HG03066 (cell line): ENCODE data around the gene DACH1.

Source experiments
- ATAC-seq: cut with Tn5 transposase; IDR thresholded peaks from one replicate; pipeline ENCODE4 v1.9.1; 2021; ENCODE audit warnings: low read depth; ENCODE audit not compliant: unreplicated experiment

Gene DACH1

DNA sequence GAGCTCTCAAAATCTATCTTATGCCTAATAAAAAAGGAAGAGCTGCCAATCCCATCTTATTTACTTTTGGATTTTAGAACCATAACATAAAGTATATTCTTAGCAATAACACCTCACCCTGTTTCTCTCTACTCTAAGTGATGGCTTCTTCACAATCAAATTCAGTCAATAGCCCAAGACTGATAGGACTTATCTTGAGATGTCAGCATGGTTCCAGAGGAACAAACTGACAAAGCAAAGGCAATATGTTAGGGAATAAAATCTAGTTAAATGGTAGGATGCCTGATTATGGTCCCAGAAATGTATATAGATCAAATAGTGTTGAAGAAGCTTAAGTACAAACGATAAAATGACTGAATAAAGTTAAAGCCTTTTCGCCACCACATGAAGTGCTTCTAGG is 36.3 kb downstream of the DACH1 start:
- ATAC-seq: no peak

DNA sequence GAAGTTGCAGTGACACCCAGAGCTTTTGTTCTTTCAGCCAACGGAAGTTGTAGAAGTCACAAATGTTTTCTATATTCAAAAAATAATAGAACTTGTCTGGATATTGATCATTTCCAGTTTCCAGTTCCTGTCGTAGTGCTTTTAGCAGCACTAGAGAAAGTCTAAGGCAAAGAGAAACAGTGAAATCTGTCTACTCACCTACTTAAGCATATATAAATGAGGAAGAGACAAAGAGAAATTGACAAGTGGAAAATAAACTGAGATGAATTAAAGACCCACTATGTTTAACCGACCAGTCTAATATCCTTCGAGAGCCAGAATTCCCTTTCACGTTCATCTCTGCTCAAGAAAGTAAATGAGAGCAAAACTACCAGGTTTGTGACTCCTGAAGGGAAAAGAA is 36.7 kb downstream of the DACH1 start:
- no peak for ATAC-seq

DNA sequence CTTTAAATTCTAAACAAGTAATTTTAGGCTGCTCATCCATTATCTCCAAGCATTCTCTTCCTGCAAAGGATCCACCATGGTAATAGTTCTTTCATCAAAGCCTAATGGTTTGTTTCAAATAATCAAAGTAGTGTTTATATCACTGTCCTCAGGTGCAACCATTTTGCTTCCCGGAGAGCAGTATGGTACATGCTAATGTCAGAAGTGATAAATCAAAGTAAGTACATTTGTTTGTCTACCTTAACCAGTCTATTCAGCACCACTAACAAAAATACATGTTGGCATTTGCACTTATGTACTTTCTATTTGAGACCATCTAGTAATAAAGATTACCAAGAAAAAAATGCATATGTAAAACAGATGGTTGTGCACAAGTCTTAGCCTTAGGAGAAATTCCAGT is 37.5 kb downstream of the DACH1 start:
- ATAC-seq: no peak

DNA sequence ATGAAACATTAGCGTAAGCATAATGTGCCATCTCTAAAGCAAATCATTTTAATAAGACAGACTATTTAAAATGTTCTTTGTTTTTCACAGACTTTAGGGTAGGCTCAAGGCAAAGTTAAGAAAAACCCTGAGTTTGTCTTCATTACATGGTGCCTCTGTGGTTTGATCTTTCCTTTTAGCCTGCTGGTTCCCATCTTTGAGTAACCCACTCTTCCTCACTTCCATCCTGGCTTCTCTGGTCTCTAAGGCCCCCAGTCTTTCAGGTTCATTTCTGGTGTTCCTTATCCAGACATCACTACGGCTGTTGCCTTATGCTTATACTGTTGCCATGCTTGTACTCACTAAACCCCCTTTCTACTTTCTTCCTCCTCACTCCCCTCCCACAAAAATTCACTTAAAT is 38.4 kb downstream of the DACH1 start:
- no peak for ATAC-seq

DNA sequence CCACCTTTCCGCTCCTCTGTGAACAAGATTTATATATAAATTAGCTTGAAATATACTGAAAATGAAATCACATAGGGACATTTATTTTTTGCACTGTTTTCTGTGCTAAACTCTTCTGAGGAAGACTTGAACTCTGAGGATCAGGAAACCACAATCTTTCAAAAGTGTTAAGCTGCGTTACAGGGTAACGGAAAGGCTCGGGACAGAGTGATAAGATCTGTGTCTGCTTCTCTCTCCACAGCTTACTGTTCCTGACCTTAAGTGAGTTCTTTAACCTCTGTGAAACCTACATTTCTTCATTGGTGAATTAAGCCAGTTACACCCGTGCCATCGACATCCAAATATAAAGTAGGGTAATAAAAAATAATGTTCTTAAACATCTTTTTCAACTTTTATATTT is 38.9 kb downstream of the DACH1 start:
- no peak for ATAC-seq

DNA sequence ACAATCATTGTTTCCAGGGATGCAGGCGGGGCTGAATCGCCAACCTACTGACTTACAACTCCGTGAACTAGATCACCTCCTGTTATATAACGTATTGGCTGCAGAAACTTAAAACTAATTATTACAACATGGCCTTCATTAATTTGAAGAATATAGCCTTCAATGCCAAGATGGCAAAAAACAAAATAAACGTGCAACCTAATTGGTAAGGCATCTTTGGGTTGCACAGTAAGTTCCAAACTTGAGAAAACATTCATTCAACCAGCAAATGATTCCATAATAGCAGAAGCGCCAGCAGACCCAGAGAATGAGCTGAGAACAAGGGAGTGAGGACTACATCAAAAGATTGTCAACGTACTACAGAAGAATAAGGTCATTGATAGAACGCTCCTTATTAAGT is 39.8 kb downstream of the DACH1 start:
- ATAC-seq: no peak

DNA sequence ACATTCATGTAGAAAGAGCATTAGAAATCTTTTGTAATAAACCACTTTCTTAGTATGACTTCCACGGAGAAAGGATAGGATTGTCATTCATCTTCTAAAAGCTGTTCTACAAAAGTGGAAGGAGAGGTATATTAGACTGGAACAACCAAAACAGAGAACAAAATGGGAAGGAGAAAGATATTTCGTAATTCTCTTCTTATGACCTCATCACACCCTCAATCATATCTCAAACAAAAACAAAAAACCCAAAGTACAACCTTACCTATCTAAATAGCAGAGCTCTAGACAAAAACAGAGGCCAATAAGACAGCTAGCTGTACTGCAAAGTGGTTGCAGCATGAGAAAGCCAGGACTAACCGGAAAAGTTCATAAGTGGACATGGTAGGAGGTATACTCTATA is 46.3 kb downstream of the DACH1 start:
- ATAC-seq: no peak

DNA sequence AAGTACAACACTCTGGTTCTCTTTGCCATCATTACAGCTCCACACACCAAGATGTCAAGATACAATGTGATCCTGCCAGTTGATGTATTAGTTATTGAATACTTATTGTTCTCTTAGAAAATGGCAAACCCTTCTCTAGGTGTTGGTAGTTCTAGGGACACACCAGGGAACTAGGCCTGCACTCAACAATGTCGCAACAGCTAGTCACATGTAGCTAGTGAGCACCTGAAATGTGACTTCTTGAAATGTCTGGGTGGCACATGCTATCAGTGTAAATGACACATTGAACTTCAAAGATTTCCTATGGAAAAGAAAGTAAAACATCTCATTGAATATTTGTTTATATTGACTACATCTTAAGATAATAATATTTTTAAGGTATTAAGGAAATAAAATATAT is 49.7 kb downstream of the DACH1 start:
- no peak for ATAC-seq

DNA sequence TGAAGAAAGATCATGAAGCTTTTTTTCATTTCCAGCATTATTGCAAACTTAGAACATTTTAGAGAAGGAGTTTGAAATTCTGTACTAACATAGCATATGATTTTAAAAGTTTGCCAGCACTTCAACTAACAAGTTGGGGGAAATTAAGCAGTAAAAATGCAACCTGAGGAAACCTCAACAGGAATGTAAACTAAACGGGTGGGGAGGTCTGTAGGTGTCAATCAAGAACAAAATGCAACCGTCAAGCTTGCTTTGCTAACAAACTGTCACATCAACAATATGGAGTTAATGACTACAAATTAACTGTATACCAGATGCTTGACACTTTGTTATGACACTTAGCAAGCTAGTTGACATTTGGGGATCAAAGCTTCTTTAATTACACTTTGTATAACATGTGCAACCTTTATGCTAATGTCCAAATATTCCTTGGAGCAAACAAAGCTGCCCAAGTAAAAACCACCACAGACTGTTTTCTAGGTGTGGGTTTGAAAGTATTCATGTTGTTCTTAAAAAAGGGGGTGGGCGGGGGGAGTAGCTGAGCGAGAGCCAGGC is 52.1 kb downstream of the DACH1 start:
- no peak for ATAC-seq

DNA sequence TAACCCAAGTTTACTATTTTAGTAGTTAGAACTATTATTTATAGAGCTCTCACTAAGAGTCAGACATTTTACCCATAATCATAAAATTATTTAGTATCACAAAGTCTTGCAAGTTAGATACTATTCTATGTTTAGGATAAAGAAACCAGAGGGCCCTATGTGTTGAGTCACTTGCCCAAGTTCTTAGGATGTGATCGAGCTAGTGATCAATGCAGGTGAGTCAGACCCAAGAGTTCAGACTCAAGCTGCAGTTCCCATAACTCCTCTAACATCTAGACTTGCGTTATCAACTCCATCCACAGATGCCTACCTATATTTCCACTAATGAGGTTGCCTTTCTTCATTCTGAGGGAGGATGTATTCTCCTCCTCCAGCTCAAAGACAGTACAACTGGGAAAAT is 53.8 kb downstream of the DACH1 start:
- no peak for ATAC-seq

DNA sequence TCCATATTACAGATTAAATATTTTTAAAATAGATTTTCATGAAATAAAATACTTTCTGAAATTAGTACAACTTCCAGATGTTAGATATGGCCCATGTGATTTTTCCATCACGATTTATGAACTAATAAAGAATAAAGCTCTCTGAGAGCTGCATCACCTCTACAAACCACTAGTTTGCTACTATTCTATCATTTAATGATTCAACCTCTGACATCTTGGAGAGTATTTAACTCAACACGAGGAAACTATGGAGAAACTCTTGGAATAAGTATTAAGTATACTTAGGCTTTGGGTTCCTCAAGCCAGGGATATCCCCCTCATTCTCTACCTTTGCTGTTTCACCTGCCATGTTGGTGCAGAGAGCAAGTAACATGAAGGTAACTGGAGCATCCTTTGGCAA is 55.7 kb downstream of the DACH1 start:
- no peak for ATAC-seq

DNA sequence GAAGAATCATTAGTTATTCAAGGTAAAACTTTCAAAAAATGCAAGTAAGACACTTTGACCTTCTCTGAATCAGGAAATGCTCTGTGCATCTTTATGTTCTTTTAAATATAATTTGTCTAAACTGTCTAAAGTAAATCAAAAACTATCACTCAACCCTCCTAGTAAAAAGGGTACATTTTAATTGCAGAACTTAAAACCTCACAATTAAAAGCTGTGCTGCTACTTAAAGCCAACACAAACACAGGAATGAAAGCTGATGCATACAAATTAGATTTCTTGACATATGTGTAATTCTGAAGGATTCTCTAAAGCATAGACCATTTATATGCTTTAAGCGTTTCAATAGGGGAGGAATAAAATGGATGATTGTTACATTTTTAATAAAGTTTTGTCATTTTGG is 58.3 kb downstream of the DACH1 start:
- ATAC-seq: no peak

DNA sequence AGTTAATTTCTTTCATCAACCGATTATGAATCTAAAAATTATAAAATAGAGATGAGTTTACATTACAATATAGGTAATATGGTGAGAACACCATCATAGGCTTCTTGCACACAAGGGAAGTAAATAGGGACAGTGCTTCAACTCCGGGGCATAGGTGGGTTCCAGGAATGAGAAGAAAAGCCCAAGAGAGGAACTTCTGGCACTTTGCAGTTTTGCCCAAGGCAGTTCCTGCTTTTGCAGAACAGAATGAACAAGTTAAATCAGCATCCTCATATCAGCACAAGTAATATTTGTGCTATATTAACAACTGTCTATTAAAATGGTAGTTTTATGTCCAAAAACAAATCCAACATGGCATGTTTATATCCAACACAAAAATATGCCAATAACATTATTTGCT is 60.1 kb downstream of the DACH1 start:
- no peak for ATAC-seq

DNA sequence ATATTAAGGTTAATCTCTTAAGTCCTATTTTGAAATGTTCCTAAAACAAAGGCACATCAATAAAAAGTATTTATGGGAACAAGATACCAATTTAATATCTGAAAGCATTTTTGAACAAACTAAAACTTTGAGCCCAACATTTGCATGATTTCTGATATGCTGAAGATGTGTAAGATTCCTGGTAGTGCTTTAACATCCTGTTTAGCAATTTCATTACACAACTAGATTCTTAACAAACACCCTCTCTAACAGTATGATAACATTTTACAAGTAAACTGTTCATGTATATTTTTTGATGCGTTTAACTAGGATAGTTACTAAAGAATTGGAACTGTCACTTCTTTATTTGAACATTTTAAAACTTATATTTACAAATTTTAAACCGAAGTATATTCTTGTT is 63.9 kb downstream of the DACH1 start:
- no peak for ATAC-seq

DNA sequence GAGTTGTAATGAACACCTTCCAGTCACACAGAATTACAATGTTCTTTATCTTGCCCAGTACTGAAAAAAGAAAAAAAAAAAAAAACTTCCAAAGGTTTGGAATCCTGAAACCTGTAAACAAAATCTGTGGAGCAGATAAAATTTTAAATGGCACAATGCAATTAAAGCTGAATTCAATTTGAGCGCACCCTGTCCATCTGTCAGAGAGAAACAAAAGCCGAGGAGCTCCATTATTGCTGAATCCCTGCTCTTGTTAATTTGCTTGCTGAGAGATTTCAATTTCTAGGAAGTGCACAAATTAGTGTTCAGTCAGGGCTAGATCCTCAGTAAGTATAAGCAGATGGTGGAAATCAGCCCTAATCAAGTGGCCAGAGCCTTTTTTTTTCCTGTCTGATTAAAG is 65.2 kb downstream of the DACH1 start:
- ATAC-seq: no peak

DNA sequence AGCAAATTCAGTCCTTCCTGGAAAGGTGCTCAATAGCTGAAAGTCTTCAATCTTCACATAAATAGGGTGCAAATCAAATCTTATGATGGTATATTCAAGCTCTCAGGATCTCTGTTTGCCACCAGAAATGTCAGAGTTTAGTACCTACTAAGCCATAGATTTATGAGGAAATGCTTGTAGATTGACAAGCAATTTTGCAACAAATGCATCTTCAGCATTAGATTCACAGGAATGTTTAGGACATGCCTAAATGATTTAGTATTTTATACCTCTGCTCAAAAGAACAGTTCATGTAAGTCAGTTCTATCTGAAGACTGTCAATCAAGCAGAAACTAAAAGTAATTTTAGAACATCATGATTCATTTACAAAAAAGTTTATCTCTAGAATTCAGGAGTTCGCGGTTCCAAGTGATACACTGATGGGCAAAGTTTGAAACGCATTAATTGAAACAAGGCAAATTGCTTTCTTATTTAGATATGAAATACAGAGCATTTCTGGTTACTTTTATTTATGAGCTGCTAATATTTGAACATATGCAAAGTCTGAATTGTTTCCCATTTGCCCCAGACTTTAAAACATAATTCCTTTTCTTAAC is 65.7 kb downstream of the DACH1 start:
- ATAC-seq: no peak

DNA sequence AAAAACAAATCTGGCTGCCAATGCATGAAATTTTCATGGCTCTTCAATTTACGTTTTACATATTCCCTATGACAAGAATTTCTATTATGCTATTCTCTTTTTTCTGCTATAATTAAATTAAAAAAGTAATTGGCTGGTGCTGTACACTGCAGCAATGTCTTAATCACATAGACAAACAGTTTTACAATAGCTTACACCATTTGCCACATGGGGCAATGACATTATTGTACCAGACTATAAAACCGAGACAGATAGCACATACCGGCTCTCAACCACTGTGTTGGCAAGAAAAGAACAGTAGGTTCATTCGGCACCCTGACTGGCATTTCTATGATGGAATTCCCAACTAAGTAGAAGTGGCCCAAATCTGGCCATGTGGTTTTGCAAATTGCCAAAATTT is 67.7 kb downstream of the DACH1 start:
- ATAC-seq: no peak

DNA sequence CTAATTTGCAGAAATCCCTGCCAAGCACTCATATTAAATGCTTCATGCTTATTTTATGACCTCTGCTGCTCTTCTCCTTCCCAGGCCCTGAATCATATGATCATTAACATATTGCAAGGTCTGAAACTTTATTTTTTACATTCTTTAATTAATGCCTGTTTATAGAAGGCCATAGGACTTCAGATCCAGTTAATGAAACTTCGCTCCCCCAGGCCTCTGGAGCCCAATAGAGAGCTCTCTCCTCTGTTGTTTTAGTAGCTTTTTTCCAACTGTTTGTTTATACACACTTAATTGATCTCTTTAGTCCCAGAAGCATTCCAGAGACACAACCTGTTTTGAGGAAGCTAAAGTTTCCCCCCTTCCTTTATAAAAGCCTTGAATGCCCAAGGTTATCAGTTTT is 68.3 kb downstream of the DACH1 start:
- ATAC-seq: no peak

DNA sequence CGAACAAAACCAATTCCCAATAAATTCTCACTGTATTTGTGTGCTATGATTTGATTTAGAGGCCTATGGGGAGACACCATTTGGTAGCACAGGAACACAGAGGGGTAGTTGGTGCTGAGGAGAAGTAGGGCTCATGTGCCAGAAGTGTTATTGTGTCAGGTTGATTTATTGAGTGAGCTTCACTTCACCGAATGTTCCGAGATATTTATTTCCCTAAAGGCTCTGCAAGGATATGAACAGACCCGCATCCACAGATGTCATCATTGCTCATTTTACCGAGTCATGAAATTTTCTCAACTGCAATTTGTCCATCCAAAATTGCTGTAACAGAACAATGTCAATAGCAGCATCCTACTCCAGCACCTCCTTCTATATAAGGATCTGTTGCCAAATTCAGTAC is 69.5 kb downstream of the DACH1 start:
- no peak for ATAC-seq

DNA sequence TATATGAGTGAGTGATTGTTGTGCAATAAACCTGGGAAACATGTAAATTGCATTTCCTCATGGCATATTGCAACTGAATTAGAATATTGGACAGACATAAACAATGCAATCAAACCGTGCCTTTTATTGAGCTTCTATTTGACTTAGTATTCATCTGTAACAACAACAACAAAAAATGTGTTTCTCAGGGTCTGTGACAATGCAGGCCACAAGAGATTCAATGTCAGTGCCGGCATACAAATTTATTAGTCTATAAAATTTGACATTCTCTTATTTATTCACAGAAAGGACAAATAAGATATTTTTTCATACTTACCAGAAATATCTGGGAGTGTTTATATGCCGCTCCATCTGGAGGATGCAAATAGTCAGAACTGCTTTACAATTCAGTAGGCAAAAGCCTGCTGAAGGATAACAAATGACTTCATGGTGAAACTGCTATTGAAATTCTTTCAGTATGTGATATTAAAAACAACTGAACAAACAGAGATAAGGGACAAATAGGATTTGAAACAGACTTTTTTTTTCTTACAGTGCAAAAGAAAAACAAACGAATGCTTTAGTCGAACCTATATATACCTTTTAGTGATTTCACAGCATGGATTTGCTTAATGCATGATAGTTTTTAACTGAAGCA is 77.2 kb downstream of the DACH1 start:
- ATAC-seq: no peak

DNA sequence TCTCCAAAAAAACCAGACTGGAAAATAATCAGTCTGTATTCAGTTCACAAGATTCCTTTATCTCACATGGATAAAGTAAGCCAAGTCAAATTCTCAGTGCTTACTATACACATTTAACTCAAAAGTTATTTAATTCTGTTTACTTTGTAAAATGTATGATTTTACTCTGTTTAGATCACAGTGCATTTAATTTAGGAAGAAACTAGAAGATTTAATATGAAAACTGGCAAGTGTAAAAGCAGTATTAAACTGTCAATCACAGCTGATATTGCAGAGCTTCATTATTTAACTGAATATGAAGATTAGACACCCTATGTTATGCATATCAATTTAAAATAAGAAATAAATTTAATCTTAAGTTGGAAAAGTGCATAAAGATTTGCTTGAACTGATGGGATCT is 78.0 kb downstream of the DACH1 start:
- no peak for ATAC-seq

DNA sequence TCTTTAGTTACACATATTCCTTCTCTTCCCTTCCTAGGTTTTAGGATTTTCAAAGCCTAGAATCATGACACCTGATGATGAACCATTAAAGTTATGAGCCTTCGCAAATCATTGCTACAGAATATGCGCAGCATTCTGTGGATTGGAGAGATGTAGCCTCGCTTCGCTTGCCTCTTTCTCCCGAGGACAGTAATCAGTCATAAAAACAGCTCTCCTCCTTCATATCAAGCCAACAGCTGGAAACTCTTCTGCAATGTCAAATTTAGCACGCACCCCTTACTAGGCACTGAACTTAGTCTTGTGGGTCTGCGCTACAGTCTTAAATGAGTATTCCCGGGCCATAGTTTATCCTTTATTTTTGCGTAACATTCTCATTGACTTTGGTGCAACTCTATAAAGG is 79.6 kb downstream of the DACH1 start:
- no peak for ATAC-seq

DNA sequence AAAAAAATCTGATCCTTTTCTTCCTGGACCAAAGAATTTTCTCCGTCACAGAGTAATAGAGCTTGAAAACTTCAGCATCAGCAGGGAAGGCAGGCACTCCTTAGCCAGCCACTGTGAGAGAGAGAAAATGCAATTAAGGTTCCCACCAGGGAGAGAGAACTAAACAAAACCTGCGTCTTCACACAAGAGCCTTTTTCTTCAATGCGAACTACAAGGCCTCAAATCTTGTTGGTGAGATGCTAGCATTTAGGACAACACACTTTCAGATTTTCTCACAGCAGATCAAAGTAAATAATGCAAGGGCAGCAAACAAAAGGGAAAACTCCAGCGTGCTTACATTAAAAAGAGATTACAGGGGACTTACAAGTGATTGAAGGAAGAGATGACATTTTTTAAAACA is 80.1 kb downstream of the DACH1 start:
- ATAC-seq: no peak
